Stimulated activated effector memory CD8-positive, alpha-beta T cell treated with anti-CD3 and anti-CD28 coated beads, Interleukin-12 subunit alpha, Interleukin-12 subunit beta, amount 100 ng/mL, for 72 hours (primary cell): ENCODE data around the gene CIDEB.

Source experiments
- ATAC-seq: fragments of 150-1000 bp; cut with Tn5 transposase; 2 replicates; pipeline ENCODE4 v1.10.0; 2021
- DNase-seq, 2 donors: peaks; one replicate each; pipeline ENCODE4 v3.0.0; 2021 to 2022; ENCODE audit warnings: low spot score in 2 of 2
- H3K27ac Mint-ChIP-seq: one replicate; pipeline ENCODE4 v1.8.0; 2022; ENCODE audit warnings: mild to moderate bottlenecking, mixed read lengths
- H3K36me3 Mint-ChIP-seq: one replicate; pipeline ENCODE4 v1.8.0; 2022; ENCODE audit warnings: mild to moderate bottlenecking, mixed read lengths
- H3K4me1 Mint-ChIP-seq: one replicate; pipeline ENCODE4 v1.8.0; 2022; ENCODE audit warnings: mixed read lengths
- H3K4me3 Mint-ChIP-seq: one replicate; pipeline ENCODE4 v1.8.0; 2022; ENCODE audit warnings: mild to moderate bottlenecking, mixed read lengths
- H3K9me3 Mint-ChIP-seq: one replicate; pipeline ENCODE4 v1.8.0; 2022; ENCODE audit warnings: mixed read lengths

Gene CIDEB

GRCh38 chr14:24262821-24263733 lies 44.7 kb downstream of the CIDEB start, which contains the start of gene TGM1:
TSS of gene TGM1 (minus strand) at chr14:24263177. CDS start at chr14:24262352, 825 bp downstream.
- Mint-ChIP-seq H3K9me3 (no peaks in the 10 kb centered on the region), H3K36me3 (peaks cover 8% of the 10 kb centered on the region), H3K4me3 (no peak within 1 kb of the TSS), H3K27ac (peak within 1 kb of the TSS; percentile 68), H3K4me1 (peaks cover 14% of the 10 kb centered on the region)
- DNase-seq, result no peak
- peak; percentile 11 for ATAC-seq

- ATAC-seq (no peak), DNase-seq (no peak)
- H3K36me3 Mint-ChIP-seq, result peaks cover 3% of the 10 kb centered on the region
- peaks cover 8% of the 10 kb centered on the region for H3K4me1 Mint-ChIP-seq
- H3K27ac Mint-ChIP-seq, result no peak overlapping the region
- no peaks in the 10 kb centered on the region for H3K9me3 Mint-ChIP-seq
- H3K4me3 Mint-ChIP-seq, result no peak overlapping the region
These were observed 45.8 kb downstream of the CIDEB start for GRCh38 chr14:24261969-24262327.

- Mint-ChIP-seq H3K36me3 (no peaks in the 10 kb centered on the region), H3K4me3 (no peak overlapping the region), H3K27ac (peak overlapping the region; percentile 49), H3K9me3 (no peaks in the 10 kb centered on the region), H3K4me1 (peaks cover 3% of the 10 kb centered on the region)
- no peak for DNase-seq
- no peak for ATAC-seq
These were observed 46.4 kb downstream of the CIDEB start for GRCh38 chr14:24261256-24261968.

DNA sequence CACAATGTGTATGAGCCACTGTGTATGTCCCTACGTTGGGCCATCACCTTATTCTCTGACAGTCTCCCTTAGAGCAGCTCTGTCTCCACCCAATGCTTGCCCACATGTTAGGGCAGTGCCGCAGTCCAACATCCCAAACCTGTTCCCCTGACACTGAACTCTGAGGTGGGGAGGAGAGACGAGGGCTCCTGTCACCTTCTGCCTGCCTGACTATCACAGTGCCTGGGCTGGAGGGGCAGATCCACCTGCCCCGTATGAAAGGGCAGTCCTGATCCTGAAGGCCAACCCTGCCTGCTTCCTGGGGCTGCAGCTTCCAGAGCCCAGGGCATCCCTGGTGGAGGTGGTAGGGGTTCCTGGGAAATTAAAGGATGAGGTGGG lies 47.0 kb downstream of the CIDEB start:
- H3K27ac Mint-ChIP-seq, result peak overlapping the region; percentile 49

DNA sequence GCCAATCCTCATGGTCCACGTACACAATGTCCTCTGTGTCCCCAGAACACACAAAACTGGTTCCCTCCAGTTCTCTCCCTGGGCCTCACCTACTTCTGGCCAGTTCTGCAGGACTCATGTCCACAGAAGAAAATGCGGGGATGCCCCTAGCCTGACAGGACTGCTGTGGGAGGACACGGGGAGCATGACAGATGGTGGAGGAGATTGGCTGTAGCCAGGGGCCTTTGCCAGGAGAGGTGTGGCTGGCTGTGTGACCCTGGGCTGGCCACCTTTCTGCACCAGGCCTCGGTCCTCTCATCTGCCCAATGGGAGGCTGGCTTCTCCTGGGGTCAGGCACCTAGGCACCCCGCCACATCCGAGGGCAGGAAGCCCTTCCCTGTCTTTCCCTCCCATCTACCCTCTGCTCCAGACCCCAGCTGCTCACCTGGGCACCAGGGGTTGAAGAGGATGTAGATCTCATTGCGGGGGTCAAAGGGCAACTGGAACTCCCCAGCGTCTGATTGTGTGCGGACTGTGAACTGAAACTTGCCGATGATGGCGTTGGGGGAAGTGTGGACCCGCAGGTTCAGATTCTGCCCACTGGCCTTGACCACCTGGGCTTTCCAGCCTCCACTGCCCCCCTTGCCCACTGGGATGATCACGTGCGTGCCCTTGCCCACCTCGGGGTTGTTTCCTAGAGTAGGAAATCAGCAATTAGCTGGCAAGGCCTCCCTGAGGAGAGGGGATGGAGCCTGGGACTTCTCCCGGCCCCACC lies 47.6 kb downstream of the CIDEB start:
- Mint-ChIP-seq H3K4me1 (no peaks in the 10 kb centered on the region), H3K27ac (no peak overlapping the region), H3K36me3 (peaks cover 2% of the 10 kb centered on the region), H3K4me3 (no peak overlapping the region), H3K9me3 (no peaks in the 10 kb centered on the region)
- ATAC-seq (no peak), DNase-seq (no peak)

More for the DNA sequence above, 47.0 kb downstream of the CIDEB start:
- ATAC-seq (no peak), DNase-seq (no peak)
- H3K4me1 Mint-ChIP-seq, result no peaks in the 10 kb centered on the region
- H3K4me3 Mint-ChIP-seq, result no peak overlapping the region
- H3K36me3 Mint-ChIP-seq, result no peaks in the 10 kb centered on the region
- H3K9me3 Mint-ChIP-seq, result no peaks in the 10 kb centered on the region

- DNase-seq, result no peak
- no peak overlapping the region for H3K27ac Mint-ChIP-seq
- no peak for ATAC-seq
- peaks cover 5% of the 10 kb centered on the region for H3K36me3 Mint-ChIP-seq
- no peaks in the 10 kb centered on the region for H3K9me3 Mint-ChIP-seq
- H3K4me1 Mint-ChIP-seq, result no peaks in the 10 kb centered on the region
- H3K4me3 Mint-ChIP-seq, result no peak overlapping the region
These were observed 48.3 kb downstream of the CIDEB start for GRCh38 chr14:24259282-24260025.

DNA sequence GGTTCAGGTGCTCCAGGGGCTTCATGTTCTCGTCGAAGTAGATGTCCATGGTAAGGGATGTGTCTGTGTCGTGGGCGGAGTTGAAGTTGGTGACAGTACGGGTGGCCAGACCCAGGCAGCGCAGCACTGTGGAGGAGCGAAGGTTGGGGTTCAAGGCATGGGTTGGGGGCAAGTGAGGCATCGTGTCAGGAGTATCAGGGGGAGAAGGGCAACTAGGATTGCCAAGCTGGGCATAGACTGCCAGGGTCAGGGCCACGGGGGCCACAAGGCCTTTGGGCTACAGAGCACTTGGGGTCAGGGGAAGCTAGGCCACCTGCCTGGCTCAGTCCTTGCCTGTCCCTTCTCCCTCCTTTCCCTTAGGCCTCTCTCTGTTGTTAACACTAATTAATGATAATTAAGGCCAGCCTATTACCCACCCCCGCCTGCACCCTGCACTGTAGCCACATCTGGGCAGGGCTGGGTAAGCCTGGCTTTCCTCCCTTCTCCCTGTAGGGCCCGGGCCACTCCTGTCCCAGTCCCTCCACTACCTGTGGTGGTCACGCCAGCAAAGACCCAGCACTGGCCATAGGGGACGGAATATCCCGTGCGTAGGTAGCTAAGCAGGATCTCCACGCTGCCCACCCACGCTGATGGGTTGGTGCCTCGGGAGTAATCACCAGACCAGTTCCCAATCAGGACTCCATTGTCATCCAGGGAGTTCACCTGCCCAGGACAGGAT lies 49.1 kb downstream of the CIDEB start:
- Mint-ChIP-seq H3K4me1 (no peaks in the 10 kb centered on the region), H3K4me3 (no peak overlapping the region), H3K36me3 (peaks cover 5% of the 10 kb centered on the region), H3K27ac (no peak overlapping the region), H3K9me3 (no peaks in the 10 kb centered on the region)
- ATAC-seq (no peak), DNase-seq (no peak)

- Mint-ChIP-seq H3K4me1 (no peaks in the 10 kb centered on the region), H3K9me3 (no peaks in the 10 kb centered on the region), H3K27ac (no peak overlapping the region), H3K4me3 (no peak overlapping the region), H3K36me3 (peaks cover 5% of the 10 kb centered on the region)
- no peak for DNase-seq
- ATAC-seq, result no peak
These were observed 49.7 kb downstream of the CIDEB start for GRCh38 chr14:24258119-24258518.

- Mint-ChIP-seq H3K4me1 (no peaks in the 10 kb centered on the region), H3K4me3 (no peak overlapping the region), H3K27ac (peak overlapping the region; percentile 68), H3K36me3 (peaks cover 5% of the 10 kb centered on the region), H3K9me3 (no peaks in the 10 kb centered on the region)
- no peak for DNase-seq
- ATAC-seq, result no peak
These were observed 50.8 kb downstream of the CIDEB start for GRCh38 chr14:24256960-24257359.

- no peak for ATAC-seq
These were observed 51.7 kb downstream of the CIDEB start for GRCh38 chr14:24255931-24256711.

DNA sequence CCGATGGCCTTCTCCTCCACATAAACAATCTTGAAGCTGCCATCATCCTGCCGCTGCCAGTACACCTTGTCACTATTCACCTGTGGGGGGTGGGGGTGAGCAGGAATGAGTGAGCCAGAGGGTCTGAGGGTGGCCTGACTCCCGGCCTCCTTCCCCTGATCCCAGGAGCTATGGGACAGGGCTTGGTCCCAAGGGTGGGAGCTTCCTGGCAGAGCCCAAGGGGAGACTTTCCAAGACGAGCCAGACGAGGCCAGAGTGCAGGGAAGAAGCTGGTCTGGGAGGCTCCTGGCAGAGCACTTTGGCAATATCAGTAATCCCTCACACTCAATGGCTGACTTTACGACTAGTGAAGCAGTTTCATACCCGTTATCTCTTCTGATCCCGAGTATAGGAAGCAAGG lies 52.3 kb downstream of the CIDEB start:
- no peak for ATAC-seq

More at GRCh38 chr14:24255931-24256711, 51.7 kb downstream of the CIDEB start:
- peaks cover 5% of the 10 kb centered on the region for H3K36me3 Mint-ChIP-seq
- H3K27ac Mint-ChIP-seq, result peak overlapping the region; percentile 68
- H3K4me3 Mint-ChIP-seq, result no peak overlapping the region
- no peak for DNase-seq
- no peaks in the 10 kb centered on the region for H3K9me3 Mint-ChIP-seq
- H3K4me1 Mint-ChIP-seq, result no peaks in the 10 kb centered on the region

More for the DNA sequence above, 52.3 kb downstream of the CIDEB start:
- no peak overlapping the region for H3K4me3 Mint-ChIP-seq
- H3K9me3 Mint-ChIP-seq, result no peaks in the 10 kb centered on the region
- H3K36me3 Mint-ChIP-seq, result peaks cover 5% of the 10 kb centered on the region
- DNase-seq, result no peak
- no peak overlapping the region for H3K27ac Mint-ChIP-seq
- H3K4me1 Mint-ChIP-seq, result peaks cover 3% of the 10 kb centered on the region
